Smooth muscle cell (in vitro differentiated cells): ENCODE results near the gene ST6GALNAC3. TPM values are rescaled to one million over a fixed set of nuclear protein-coding genes. Genes with fewer than 3 reads are reported as not detected.

ENCODE experiments used
- DNase-seq: peaks from one replicate; lab custom pipeline; 2025; ENCODE audit not compliant: unreplicated experiment; lab: John Stamatoyannopoulos, UW
- H2AFZ ChIP-seq: fragments of 200-600 bp; sonication (generic); 2 replicates; pipeline ENCODE4 v1.6.0; 2016; ENCODE audit warnings: antibody characterized with exemption, low read depth, mild to moderate bottlenecking
- H3F3A ChIP-seq: fragments of 200-600 bp; sonication (generic); 2 replicates; pipeline ENCODE4 v1.6.0; 2017; ENCODE audit warnings: antibody characterized with exemption, low read depth
- H3K27ac ChIP-seq: fragments of 200-600 bp; sonication (generic); 2 replicates; pipeline ENCODE4 v1.5.1; 2016; ENCODE audit warnings: low read depth, mild to moderate bottlenecking
- H3K27me3 ChIP-seq: fragments of 200-600 bp; sonication (generic); 2 replicates; pipeline ENCODE4 v1.6.1; 2016; ENCODE audit warnings: low read depth, mild to moderate bottlenecking
- H3K36me3 ChIP-seq: fragments of 200-600 bp; sonication (generic); 2 replicates; pipeline ENCODE4 v1.5.1; 2016; ENCODE audit warnings: low read depth
- H3K4me1 ChIP-seq: fragments of 200-600 bp; sonication (generic); 2 replicates; pipeline ENCODE4 v1.5.1; 2016; ENCODE audit warnings: low read depth
- H3K4me2 ChIP-seq: fragments of 200-600 bp; sonication (generic); 2 replicates; pipeline ENCODE4 v1.6.0; 2016; ENCODE audit warnings: mild to moderate bottlenecking
- H3K4me3 ChIP-seq: fragments of 200-600 bp; sonication (generic); 2 replicates; pipeline ENCODE4 v1.5.1; 2016; ENCODE audit warnings: mild to moderate bottlenecking
- H3K79me2 ChIP-seq: fragments of 200-600 bp; sonication (generic); 2 replicates; pipeline ENCODE4 v1.6.0; 2016; ENCODE audit warnings: low read depth, mild to moderate bottlenecking
- H3K9ac ChIP-seq: fragments of 200-600 bp; sonication (generic); 2 replicates; pipeline ENCODE4 v1.6.0; 2016; ENCODE audit warnings: low read depth
- H3K9me3 ChIP-seq: fragments of 200-600 bp; sonication (generic); replicated peaks from 2 replicates; pipeline ENCODE4 v1.5.1; 2016; ENCODE audit warnings: low read depth
- H4K20me1 ChIP-seq: fragments of 200-600 bp; sonication (generic); 2 replicates; pipeline ENCODE4 v1.6.0; 2016; ENCODE audit warnings: low read depth
- WGBS: methylation state at CpG from one replicate; pipeline ENCODE4 v1.1.7; 2016; ENCODE audit warnings: low lambda C conversion rate; 5-methylcytosine and 5-hydroxymethylcytosine counted together
- polyA plus RNA-seq: library from polyadenylated mRNA; unstranded; fragments of >200 nt; fragmentation: Nextera tagmentation; extraction: Ambion mirVana; gene quantifications from 2 replicates; pipeline ENCODE4 v1.2.1, GENCODE V29; 2016
- total RNA-seq: library from RNA; depleted of rRNA; stranded (reverse); fragments of >200 nt; gene quantifications from 2 replicates; pipeline ENCODE4 v1.2.3, GENCODE V29; 2014
- TF ChIP-seq, protein P1 (sequence below): fragments of 200-600 bp; sonication (generic); IDR thresholded peaks from 2 replicates; pipeline ENCODE4 v1.5.1; 2017; ENCODE audit warnings: borderline replicate concordance, mild to moderate bottlenecking, antibody characterized with exemption; ENCODE audit not compliant: insufficient read depth, poor library complexity, severe bottlenecking

Gene ST6GALNAC3
- total and polyA plus RNA-seq, 2 experiments from 2014 or later: 9.3 to 13.4 TPM

DNA sequence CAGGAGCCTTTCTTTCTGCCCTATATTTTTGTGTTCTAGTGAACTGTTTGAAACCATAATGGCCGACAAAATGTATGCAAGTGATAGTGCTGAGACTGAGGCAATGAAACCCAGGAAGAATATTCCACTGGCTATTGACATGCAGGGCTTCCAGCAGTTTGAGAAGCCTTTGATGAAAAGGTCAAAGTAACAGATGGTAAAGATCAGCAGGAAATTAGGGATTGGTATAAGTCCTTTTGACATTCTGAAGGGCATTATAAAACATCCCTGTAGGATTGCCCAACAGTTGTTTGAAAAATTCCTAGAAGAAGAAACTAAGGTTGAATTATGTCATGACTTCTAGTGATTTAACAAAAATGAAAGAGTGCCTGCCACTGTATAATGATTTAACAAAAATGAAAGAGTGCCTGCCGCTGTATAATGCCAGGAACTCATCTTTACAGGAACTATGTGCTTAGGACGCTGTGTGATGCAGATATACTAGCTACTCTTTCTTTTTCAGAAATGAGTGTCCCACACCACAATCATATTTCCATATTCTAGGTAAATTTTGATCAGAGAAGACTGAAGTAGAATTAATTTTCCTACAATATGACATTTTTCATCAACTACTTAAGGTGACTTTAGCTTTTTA lies 508.8 kb downstream of the ST6GALNAC3 start:
- H3K4me3 ChIP-seq: no peak overlapping the region

DNA sequence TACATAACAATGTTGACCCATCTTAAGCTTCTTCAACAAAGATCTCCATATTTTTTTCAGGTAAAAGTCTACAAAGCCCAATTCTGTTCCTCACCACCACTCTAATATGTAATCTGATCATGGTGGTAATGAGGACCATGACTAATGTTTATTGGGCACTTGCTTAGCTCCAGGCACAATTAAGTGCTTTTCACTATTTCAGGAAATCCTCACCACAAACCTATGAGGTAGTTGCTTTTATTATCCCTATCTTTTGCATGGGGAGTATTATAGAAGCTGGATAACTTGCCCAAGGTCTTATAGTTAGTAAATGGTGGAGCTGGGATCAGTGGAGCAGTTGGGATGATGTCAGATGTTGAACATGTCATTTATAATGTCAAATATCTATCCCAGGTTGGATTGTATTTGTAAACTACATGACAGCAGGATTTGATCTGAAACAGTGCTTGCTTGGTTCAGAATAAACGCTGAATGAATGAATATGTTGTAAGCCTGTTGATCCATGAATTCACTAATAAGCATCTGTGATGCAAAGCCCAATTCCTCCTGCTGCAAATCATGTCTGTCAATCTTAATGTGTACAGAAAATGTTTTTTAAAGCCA lies 509.4 kb downstream of the ST6GALNAC3 start:
- Histone ChIP-seq H3K4me3 (no peak overlapping the region), H3K27me3 (no peaks in the 10 kb centered on the region), H2AFZ (no peak overlapping the region), H3K9me3 (no peaks in the 10 kb centered on the region), H4K20me1 (no peaks in the 10 kb centered on the region), H3K4me1 (peaks cover 5% of the 10 kb centered on the region), H3K36me3 (no peaks in the 10 kb centered on the region), H3F3A (no peaks in the 10 kb centered on the region), H3K9ac (no peak overlapping the region), H3K27ac (no peak overlapping the region), H3K79me2 (no peaks in the 10 kb centered on the region), H3K4me2 (no peak overlapping the region)
- DNase-seq: no peak
- WGBS: 100% methylated on average over 1 of the region's 1 CpG
- TF ChIP-seq, protein P1, sequence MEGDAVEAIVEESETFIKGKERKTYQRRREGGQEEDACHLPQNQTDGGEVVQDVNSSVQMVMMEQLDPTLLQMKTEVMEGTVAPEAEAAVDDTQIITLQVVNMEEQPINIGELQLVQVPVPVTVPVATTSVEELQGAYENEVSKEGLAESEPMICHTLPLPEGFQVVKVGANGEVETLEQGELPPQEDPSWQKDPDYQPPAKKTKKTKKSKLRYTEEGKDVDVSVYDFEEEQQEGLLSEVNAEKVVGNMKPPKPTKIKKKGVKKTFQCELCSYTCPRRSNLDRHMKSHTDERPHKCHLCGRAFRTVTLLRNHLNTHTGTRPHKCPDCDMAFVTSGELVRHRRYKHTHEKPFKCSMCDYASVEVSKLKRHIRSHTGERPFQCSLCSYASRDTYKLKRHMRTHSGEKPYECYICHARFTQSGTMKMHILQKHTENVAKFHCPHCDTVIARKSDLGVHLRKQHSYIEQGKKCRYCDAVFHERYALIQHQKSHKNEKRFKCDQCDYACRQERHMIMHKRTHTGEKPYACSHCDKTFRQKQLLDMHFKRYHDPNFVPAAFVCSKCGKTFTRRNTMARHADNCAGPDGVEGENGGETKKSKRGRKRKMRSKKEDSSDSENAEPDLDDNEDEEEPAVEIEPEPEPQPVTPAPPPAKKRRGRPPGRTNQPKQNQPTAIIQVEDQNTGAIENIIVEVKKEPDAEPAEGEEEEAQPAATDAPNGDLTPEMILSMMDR: no peak

More for the DNA sequence above, 508.8 kb downstream of the ST6GALNAC3 start:
- Histone ChIP-seq H2AFZ (no peak overlapping the region), H3K36me3 (no peaks in the 10 kb centered on the region), H3F3A (no peaks in the 10 kb centered on the region), H3K27ac (no peak overlapping the region), H3K9me3 (no peaks in the 10 kb centered on the region), H3K4me2 (peak overlapping the region; percentile 16), H3K79me2 (no peaks in the 10 kb centered on the region), H4K20me1 (no peaks in the 10 kb centered on the region), H3K27me3 (no peaks in the 10 kb centered on the region), H3K9ac (no peak overlapping the region), H3K4me1 (peaks cover 5% of the 10 kb centered on the region)
- WGBS: 84% methylated on average over 3 of the region's 3 CpGs
- no peak for DNase-seq
- TF ChIP-seq, protein P1: no peak

DNA sequence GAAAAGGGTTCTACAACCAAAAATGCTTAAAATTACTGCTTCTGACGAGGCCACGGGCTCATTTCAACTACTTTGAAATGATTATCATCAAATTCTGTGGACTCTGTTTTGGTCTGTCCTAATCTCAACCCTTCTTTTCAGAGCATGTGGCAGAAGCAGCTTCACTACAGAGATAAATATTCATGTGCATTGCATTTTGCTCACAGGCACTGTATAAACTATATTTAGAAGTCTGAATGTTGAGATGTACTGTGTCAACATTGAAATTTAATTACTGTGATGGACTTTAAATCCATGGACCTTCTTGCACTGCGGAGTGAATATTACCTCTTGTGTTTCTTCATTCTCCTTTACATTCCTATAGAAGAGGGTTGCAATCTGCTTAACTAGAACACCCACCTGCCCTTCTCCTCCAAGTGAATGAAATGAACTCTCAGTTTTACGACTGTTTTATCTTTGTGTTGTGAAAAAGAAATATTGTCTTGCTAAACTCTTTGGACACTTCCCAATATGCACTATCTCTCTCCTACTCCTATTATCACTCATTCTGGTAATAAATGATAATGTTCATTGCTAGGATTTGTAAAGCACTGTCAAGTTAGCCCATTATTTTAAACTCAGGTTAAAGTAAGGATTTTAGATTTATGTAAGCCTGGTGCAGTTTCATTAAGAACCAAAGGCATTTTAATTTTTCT lies 511.6 kb downstream of the ST6GALNAC3 start:
- H3K9ac ChIP-seq: no peak overlapping the region
- no peaks in the 10 kb centered on the region for H3K36me3 ChIP-seq
- no peaks in the 10 kb centered on the region for H4K20me1 ChIP-seq
- 70% methylated on average over 4 of the region's 4 CpGs for WGBS
- H3K27me3 ChIP-seq: no peaks in the 10 kb centered on the region
- no peak overlapping the region for H3K4me3 ChIP-seq
- no peak overlapping the region for H2AFZ ChIP-seq
- no peak overlapping the region for H3K27ac ChIP-seq
- TF ChIP-seq, protein P1: no peak
- no peaks in the 10 kb centered on the region for H3F3A ChIP-seq
- no peak overlapping the region for H3K4me2 ChIP-seq
- DNase-seq: no peak
- no peaks in the 10 kb centered on the region for H3K9me3 ChIP-seq
- H3K4me1 ChIP-seq: peaks cover 5% of the 10 kb centered on the region
- no peaks in the 10 kb centered on the region for H3K79me2 ChIP-seq
